K562 (cell line): ENCODE results near the gene DHRS3.

Experiments
- ATF3 ChIP-seq, 2 experiments: fragments of 450-650 bp in 1 of 2; sonication (generic) in 1 of 2; formaldehyde crosslinking in 1 of 2; IDR thresholded peaks in 1 of 2; conservative IDR thresholded peaks in 1 of 2; 2 replicates each; pipeline versions ENCODE4 v1.6.1 to v1.8.1; 2016 to 2023; ENCODE audit warnings: mild to moderate bottlenecking in 2 of 2, moderate library complexity in 2 of 2, inconsistent platforms in 1 of 2, missing genetic modification reagents in 1 of 2
- CEBPG ChIP-seq, 3 experiments: fragments of 200-800 bp in 1 of 3; sonication (Bioruptor generic) in 1 of 3; sonication (generic) in 1 of 3; formaldehyde crosslinking in 1 of 3; IDR thresholded peaks in 2 of 3; conservative IDR thresholded peaks in 1 of 3; 2 replicates each; pipeline versions ENCODE4 v1.6.1 to v1.8.0; 2016 to 2022; ENCODE audit warnings: missing compliant biosample characterization in 2 of 3, missing genetic modification characterization in 2 of 3, mild to moderate bottlenecking in 1 of 3, missing genetic modification reagents in 1 of 3
- CREB1 ChIP-seq, 2 experiments: sonication (generic) in 1 of 2; formaldehyde crosslinking in 1 of 2; IDR thresholded peaks; 2 replicates each; pipeline versions ENCODE4 v1.6.1 to v1.8.0; 2012 to 2022; ENCODE audit warnings: inconsistent platforms in 1 of 2, mild to moderate bottlenecking in 1 of 2, missing genetic modification reagents in 1 of 2, moderate library complexity in 1 of 2
- EZH2 ChIP-seq: IDR thresholded peaks from 2 replicates; pipeline ENCODE4 v1.6.1; 2012; ENCODE audit warnings: low read depth, mild to moderate bottlenecking, inconsistent platforms, low read length, borderline replicate concordance
- FOXP4 ChIP-seq: sonication (generic); formaldehyde crosslinking; IDR thresholded peaks from 2 replicates; pipeline ENCODE4 v1.8.0; 2022; ENCODE audit warnings: mild to moderate bottlenecking, missing genetic modification reagents, borderline replicate concordance
- HBP1 ChIP-seq: fragments of 450-650 bp; formaldehyde crosslinking; IDR thresholded peaks from 2 replicates; pipeline ENCODE4 v1.4.0; 2022; ENCODE audit warnings: missing genetic modification characterization
- MTA1 ChIP-seq: fragments of 450-650 bp; IDR thresholded peaks from 2 replicates; pipeline ENCODE4 v1.6.1; 2017; ENCODE audit warnings: borderline replicate concordance
- OTX1 ChIP-seq: fragments of 450-650 bp; formaldehyde crosslinking; IDR thresholded peaks from 2 replicates; pipeline ENCODE4 v1.4.0; 2022; ENCODE audit warnings: mild to moderate bottlenecking
- SMC3 ChIP-seq: conservative IDR thresholded peaks from 2 replicates; pipeline ENCODE4 v1.6.1; 2011; ENCODE audit warnings: low read depth, low read length, improper control_type of control experiment; ENCODE audit not compliant: insufficient read depth
- SPI1 ChIP-seq: IDR thresholded peaks from 2 replicates; pipeline ENCODE4 v1.6.1; 2011; ENCODE audit warnings: low read depth, low read length, control low read depth, borderline replicate concordance
- TCF15 ChIP-seq: fragments of 250-450 bp; sonication (Bioruptor Pico); IDR thresholded peaks from 2 replicates; pipeline ENCODE4 v1.8.0; 2022; ENCODE audit warnings: moderate library complexity, mild to moderate bottlenecking, inconsistent platforms
- ZBTB8A ChIP-seq: fragments of 450-650 bp; IDR thresholded peaks from 2 replicates; pipeline ENCODE4 v1.6.1; 2018; ENCODE audit warnings: mild to moderate bottlenecking, moderate library complexity; ENCODE audit not compliant: partially characterized antibody
- ZNF512 ChIP-seq: IDR thresholded peaks from 2 replicates; pipeline ENCODE4 v1.6.1; 2016; ENCODE audit warnings: missing genetic modification characterization, missing compliant biosample characterization

- peak; percentile 98 for TF ChIP-seq ATF3 (IDR thresholded peaks at IDR 0.05)
- peak; percentile 87; the same call in 1 of the 2 replicates for TF ChIP-seq ATF3 (CRISPR knock-in tag; conservative IDR thresholded peaks at IDR 0.05)
- no peak for TF ChIP-seq HBP1 (CRISPR knock-in tag)
- no peak for TF ChIP-seq EZH2
- no peak for TF ChIP-seq ZNF512 (tag)
- no peak for TF ChIP-seq TCF15 (CRISPR knock-in tag)
- TF ChIP-seq SMC3, result 0 out of 2 replicates have a peak, but pooled peaks have one; percentile 2
- no peak; the same call in none of the 2 replicates for TF ChIP-seq CREB1 (IDR thresholded peaks at IDR 0.05)
- no peak for TF ChIP-seq CREB1 (CRISPR knock-in tag; IDR thresholded peaks at IDR 0.05)
- no peak for TF ChIP-seq ZBTB8A
- TF ChIP-seq SPI1, result no peak
- peak; percentile 69 for TF ChIP-seq CEBPG (CRISPR knock-in tag; IDR thresholded peaks at IDR 0.05)
- TF ChIP-seq CEBPG (tag; conservative IDR thresholded peaks at IDR 0.05 in 1 of 2, IDR thresholded peaks at IDR 0.05 in 1 of 2), result peak; percentile 73 to 86
- 0 out of 2 replicates have a peak, but pooled peaks have one; percentile 47 for TF ChIP-seq MTA1
- TF ChIP-seq FOXP4 (CRISPR knock-in tag), result no peak
- no peak for TF ChIP-seq OTX1
These were observed 89.8 kb downstream of the DHRS3 start for GRCh38 chr1:12528021-12528852.
